ENCODE measurements around the gene WBP2NL.
A peak's percentile ranks its signal among the peaks of the same experiment; 100 is the strongest.
"Not testable (repeated sequence)": the region's sequence is repeated elsewhere in the genome, so short reads cannot be mapped to it uniquely, and the experiment has no call there.

The WBP2NL gene

GRCh38 chr22:41998361-41999261 lies at the start of gene WBP2NL:
Gene WBP2NL, plus strand, starts transcription at chr22:41998788. Its CDS starts 31 bp downstream, at chr22:41998819.
- no peak for DNase-seq (ENCODE audit: low read depth)

GRCh38 chr22:41948928-41949296 lies 49.7 kb upstream of the WBP2NL start:
- not testable (repeated sequence) for DNase-seq (ENCODE audit: low read depth)

DNA sequence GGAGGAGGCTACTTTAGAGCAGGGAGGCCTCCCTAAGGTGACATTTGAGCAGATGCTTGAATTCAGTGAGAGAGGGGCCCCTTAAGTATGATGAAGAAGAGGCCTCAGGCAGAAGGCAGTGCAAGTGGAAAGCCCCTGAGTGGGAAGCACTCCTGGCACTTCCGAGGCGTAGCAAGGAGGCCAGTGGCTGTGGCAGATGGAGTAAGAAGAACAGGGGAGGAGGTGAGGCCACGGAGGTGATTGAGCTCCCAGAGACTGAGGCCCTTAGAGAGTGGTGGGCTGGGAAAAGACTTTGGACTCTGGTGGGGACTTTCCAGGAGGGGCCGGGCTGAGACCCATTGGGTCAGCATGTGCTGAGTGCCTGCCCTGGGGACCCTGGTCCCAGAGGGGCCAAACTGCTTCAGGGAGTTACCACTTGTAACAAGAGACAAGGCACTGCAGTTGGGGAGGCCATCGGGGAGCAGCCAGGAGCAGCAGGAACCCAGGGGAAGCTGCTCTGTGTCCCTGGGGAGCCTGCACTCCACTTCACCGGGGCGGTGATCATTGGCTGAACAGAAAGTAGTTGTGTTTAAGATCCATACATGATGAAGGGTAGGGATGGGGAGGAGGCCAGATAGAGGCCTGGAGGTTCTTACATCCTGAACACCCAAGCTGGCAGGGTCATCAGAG lies 49.2 kb upstream of the WBP2NL start:
- no peak for DNase-seq (ENCODE audit: low read depth)

DNA sequence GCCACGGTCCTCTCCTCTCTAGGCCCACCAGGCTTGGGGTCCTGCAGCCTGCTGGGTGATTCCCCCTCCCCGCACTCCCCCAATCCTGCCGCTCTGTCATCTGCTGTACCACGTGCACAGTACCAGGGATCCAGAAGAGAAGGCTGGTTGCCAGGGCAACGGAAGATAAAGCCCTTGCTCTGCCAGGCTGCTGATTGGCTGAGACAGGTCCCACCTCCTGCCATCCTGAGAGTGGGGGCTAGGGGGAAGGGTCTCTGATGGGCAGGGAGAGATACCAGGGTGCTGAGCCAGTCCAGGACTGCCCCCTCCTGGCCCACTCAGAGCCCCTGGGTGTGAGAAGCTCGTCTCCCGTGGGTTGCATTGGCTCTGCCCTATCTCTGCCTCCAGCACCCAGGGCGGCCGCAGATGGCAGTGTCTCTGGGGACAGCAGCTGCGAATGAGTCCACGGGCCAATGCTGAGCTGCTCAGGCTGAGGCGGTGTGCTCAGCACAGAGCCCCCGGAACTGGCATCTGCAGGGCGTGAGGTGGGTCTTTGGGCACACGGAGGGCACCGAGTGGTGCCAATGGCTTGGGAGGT lies 46.6 kb upstream of the WBP2NL start, which contains the start of gene SMIM45:
TSS of gene SMIM45 (plus strand) at position 253 of the 577 bp plus-strand sequence.
- no peak for DNase-seq (ENCODE audit: low read depth)

DNA sequence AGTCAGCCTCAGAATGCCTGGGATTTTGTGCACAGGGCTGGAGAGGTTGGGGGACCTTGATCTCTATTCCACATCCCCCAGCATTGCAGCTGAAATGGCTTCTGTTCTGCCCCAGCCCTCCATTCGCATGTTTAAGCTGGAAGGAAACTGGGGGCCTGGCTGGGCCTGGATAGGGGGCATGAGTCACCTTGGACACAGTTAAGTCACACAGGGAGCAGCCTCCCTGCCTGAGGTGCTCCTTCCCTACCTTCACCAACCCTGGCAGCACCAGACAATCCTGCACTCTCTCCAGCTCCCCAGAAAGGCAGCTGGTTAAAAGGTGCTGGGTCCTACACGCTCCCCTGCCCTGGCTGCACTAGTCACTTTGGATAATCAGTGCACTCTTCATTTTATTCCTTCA lies 45.9 kb upstream of the WBP2NL start:
- DNase-seq (ENCODE audit: low read depth) = no peak

DNA sequence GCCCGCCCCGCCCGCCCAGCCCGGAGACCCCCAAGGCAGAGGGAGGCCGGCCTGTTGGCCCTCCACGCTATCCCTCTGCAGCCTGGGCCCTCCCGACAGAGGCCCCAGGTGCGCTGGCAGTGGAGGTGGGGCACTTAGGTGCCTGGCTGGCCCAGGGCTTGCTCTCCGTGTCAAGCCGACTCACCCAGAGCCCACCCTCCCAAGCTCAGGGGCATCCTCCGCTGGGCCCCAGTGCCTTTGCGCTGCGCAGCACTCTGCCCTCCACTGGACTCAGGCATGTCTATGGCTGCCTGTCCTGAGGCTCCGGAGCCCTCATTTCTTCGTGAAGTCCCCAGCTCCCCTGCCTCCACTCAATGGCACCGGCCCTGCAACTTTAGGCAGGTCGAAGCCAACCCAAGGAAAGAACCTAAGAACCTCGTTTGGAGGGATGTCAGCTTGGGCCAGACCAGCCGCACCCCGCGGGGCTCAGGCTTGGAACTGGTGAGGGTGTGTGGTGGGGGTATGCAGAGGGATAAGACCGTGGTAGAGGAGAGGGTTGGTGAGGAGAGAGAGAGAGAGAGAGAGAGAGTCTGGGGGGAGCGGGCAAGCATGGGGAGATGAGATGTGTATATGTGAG lies 40.5 kb upstream of the WBP2NL start:
- no peak for DNase-seq (ENCODE audit: low read depth)

- DNase-seq (ENCODE audit: low read depth) = no peak
Measured at GRCh38 chr22:41963453-41964111, 35.0 kb upstream of the WBP2NL start.

GRCh38 chr22:41964112-41964491 lies 34.5 kb upstream of the WBP2NL start:
- no peak for DNase-seq (ENCODE audit: low read depth)

GRCh38 chr22:41966225-41966606 lies 32.4 kb upstream of the WBP2NL start:
- no peak for DNase-seq (ENCODE audit: low read depth)

DNA sequence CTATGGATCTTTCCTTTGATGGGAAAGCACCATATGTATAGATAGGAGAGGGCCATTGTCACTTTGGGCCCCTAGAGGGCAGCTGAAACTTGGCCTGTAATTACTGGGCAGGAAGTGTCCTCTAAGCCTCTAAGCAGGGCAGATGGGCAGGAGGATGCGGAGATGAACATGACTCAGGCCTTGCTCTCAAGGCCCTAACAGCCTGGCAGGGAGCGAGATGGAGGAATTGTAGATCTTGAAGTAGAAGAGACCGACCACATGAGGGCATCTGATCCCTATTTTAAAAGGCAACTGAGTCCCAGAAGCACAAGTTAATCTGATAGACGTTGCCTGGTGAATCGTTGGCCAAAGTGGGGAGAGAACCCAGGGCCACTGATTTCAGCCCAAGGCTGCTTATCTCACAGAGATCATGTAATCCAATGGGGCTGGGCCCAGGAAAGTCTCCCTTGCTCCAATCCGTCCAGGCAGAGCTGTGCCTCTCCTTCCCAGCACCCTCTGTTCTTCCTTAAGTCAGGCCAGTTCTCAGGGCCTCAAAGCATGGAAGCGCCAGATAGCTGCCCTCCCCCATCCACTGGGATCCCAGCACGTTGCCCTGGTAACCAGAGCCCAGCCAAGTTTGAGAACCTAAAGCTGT lies 31.9 kb upstream of the WBP2NL start:
- peak; percentile 39 for DNase-seq (ENCODE audit: low read depth)

- no peak for DNase-seq (ENCODE audit: low read depth)
Measured at GRCh38 chr22:41968601-41969000, 30.0 kb upstream of the WBP2NL start.

- DNase-seq (ENCODE audit: low read depth) = no peak
Measured at GRCh38 chr22:41969110-41969646, 29.4 kb upstream of the WBP2NL start, which contains the start of gene SEPTIN3. Gene SEPTIN3, plus strand, starts transcription at chr22:41969443. Its CDS starts 2,050 bp downstream, at chr22:41971493.

DNA sequence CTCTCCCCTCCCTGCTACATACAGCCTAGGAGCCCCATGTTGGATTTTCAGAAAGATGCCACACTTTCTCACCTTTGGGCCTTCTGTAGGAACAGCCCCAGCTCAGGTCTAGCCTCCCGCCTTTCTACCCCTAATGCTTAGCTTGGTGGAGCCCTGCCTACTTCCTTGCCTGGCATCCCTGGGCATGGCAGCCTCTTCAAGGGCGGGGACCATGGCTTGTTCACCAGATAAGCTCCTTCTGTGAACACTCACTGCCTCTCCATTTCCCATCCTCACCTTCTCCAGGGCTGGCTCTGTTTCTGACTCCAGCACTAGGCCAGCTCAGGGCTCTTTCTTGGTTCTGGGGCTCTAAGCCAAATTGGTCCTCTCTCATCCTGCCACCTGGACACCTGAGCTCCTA lies 28.0 kb upstream of the WBP2NL start:
- no peak for DNase-seq (ENCODE audit: low read depth)

DNA sequence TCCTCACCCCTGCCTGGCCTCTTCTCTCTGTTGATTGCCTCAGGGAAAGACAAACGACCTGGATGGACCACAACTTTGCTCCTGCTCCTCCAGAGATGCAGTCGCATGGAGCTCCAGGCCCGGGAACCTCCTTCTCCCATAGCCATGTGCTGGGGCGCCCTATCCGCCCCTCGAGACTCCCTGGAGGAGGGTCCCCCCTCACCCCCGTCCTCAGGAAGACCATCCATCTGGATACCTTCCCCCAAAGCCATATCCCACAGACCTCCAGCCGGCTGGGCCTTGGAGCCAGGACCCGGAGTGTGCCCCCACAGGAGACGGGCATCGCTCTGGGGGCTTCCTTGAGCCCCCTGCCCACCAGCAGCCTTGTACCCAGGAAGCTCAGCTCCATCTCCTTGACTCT lies 27.2 kb upstream of the WBP2NL start:
- no peak for DNase-seq (ENCODE audit: low read depth)

DNA sequence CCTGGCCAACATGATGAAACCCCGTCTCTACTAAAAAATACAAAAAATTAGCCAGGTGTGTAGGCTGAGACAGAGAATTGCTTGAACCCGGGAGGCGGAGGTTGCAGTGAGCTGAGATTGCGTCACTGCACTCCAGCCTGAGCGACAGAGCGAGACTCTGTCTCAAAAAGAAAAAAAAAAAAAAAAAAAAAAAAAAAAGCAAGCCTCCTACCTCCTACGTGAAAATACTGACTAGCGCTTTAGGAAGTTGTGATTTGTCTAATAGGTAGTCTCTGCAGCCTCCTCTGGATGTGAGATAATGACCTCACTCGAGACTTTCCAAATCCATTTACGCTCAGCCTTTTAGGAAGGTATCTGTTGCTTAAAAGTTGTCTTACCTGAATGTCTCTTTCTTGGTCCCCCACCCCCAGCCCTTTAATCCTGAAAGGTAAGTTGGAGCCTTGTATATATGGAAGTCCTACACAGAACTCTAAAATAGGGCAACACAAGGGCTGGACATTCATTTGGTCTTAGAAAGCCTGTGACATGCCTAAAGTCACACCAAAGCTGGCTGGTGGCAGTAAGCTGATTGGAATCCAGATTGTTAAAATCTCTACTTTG lies 23.8 kb upstream of the WBP2NL start:
- no peak for DNase-seq (ENCODE audit: low read depth)

GRCh38 chr22:41975299-41976069 lies 23.1 kb upstream of the WBP2NL start:
- DNase-seq (ENCODE audit: low read depth) = no peak

DNA sequence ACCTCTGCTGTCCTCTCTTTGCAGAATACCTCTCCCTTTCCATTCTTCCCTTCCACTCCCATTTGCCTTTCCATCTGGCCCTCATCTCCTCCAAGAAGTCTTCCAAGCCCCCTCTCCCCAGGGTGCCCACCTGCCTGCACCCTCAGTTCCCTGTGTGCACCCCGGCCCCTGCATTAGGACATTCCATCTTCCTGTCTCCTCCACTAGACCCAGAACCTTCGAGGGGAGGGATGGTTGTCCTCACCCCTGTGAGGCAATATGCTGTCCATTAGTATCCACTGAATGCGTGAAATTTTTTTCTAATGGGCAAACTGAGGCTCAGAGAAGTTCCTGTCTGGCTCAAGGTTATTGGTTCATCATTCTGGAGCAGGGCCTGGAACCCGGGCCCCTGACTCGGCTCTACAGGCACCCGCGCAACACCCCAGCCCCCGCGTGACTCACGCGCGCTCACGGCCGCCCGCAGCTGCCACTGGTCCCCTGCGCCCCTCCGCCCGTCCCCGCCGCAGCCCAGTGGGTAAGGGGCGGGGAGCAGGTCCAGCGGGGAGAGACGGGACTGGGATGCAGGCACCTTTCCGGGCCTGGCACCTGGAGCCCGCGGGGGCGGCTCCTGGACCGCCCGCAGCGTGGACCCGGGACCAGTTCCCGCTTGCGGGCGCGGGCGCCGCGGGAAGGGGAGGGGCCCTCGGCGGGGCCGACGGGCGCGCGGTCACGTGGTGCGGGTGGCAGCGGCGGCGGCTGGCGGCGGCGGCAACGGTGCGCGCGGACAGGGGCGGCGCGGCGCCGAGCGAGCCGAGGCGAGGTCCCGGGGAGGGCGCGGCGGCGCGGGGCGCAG lies 22.3 kb upstream of the WBP2NL start:
- DNase-seq (ENCODE audit: low read depth) = no peak

- no peak for DNase-seq (ENCODE audit: low read depth)
Measured at GRCh38 chr22:41976961-41977566, 21.5 kb upstream of the WBP2NL start.

DNA sequence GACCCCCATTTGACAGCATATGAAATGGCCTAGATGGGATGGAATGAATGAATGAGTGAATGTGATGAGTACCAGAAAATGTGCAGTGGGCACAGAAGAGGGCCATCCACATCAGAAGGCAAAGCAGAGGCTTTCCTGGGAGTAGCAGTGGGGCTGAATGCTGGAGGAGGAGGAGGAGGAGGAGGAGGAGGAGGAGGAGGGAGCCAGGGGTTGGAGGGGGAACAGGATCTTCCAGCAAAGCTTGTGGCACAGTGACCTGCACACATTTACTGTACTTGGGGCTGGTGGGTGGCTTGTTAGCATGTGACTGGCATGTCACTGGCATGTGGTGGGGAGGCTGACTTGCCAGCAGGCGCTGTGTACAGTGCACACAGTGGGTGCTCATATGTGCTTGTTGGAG lies 19.9 kb upstream of the WBP2NL start:
- DNase-seq (ENCODE audit: low read depth) = no peak

All from HS-27A (cell line).